NCI-H345 (cell line): Measurements from ENCODE around the gene CRTC3.
"Not testable (repeated sequence)": the region's sequence is repeated elsewhere in the genome, so short reads cannot be mapped to it uniquely, and the experiment has no call there.

Source experiments
- DNase-seq: peaks from one replicate; lab custom pipeline; 2025; lab: John Stamatoyannopoulos, UW

Gene CRTC3

DNA sequence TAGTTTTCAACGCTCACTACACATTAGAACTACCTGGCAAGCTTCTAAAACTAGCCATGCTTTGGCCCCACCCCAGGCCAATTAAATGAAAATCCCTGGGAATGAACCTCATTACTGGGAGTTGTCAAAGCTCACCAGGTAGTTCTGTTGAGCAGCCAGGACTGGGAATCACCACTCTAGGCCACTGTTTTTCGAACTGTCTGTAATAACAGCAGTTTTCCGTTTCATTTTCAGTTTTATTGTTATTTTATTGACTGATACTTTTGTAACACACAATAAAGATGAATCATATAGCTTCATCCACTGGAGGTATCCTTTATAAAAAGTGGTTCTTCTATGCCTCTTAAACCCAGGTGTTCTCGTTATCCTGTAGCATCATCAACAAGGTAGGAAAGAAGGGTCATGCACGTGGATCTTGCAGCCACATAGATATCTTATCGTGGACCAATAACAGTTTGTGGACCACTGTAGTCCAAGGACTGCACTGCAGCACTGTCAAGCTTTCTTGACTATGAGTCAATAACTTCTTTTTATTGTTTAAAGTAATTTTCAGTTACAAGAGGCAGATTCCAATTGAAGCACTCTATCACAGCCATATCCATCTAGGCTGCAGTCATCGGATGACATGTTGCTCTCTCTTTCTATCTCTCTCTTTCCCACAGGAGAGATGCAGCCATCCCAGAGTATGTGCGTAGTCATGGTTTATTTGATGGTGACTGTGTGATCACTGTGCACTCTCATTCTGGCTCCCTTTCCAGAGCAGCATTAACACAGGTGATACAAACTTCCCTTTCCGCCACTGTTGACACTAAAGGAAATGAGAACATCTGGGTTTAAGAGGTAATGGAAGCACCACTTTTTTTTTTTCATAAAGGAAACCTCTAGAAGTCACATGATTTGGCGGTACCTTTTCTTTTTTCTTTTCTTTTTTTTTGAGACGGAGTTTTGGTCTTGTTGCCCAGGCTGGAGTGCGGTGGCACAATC, 148.4 kb downstream of the CRTC3 start:
- DNase-seq = no peak

DNA sequence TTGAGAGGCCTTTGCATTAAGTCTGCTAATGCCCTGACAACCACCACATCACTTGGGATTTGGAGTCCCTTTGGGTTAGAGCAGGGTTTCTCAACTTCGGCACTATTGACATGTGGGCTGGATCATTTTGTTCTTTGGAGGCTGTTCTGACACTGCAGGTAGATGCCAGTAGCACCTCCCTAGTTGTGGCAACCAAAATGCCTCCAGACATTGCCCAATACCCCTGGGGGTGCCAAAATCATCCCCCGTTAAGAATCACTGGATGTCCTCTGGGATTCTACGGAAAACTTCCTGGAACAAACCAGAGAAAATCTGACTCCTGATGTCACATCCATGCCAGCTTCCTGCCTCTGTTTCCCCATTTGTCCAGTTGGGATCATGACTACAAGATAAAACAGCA, 150.2 kb downstream of the CRTC3 start:
- DNase-seq = no peak

DNA sequence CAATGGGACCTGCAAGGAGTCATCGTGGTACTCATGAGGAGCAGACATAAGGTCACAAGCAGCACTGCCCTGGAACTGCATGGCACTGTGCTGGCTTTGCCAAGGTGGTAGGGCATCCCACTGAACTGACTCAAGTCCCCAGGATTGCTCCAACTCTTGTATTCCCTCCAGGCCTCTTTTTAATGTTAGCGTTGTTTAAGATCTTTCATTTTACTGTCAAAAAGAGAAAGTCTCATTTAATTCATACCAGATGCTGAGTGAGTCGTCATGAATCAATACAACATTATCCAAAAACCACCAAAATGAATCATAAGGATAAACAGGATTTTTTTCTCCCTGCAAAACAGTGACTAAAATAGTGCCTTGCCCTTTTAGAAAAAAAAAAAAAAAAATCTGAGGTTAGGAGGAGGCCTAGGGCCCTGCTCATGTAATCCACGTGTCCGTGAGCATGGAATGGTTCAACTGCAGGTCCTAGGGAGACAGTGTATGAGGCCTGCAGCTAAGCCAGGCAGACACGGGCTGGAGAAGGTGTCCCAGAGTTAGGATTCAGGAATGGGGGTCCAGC, 150.7 kb downstream of the CRTC3 start:
- no peak for DNase-seq

DNA sequence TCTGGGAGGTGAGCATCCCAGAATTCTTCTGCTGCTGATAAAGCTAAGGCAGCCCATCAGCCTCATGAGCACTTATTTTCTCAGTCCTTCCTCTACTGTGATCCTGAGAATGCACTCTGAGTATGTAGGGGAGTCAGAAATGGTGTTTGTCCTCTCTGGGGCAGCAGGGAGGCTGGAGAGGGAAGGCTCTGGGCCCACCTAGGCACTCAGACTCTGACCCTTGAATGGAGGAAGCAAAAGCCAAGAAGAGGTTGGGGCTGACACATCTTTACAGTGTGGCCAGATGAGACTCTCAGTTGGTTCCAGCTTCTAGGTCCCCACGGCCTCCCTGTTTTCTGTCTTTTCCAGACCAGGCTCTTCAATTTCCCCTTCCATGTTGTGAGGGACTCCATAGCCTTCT, 151.3 kb downstream of the CRTC3 start:
- no peak for DNase-seq

DNA sequence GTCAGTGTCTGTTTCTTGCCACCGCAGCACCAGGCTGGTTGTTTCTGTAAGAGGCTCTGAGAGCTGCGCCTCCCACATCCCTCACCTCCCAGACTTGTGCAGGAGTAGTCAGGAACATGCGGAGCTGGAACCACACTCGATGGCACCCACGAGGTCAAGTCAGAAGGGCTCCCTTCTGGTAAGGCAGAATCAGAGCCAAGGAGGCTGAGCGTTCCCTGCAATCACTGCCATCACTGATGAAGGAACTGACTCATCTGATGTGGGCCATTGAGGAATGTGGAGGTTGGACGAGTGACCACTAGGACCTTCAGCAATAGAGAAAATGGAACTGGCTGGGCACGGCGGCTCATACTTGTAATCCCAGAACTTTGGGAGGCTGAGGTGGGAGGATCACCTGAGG, 151.8 kb downstream of the CRTC3 start:
- DNase-seq = no peak

DNA sequence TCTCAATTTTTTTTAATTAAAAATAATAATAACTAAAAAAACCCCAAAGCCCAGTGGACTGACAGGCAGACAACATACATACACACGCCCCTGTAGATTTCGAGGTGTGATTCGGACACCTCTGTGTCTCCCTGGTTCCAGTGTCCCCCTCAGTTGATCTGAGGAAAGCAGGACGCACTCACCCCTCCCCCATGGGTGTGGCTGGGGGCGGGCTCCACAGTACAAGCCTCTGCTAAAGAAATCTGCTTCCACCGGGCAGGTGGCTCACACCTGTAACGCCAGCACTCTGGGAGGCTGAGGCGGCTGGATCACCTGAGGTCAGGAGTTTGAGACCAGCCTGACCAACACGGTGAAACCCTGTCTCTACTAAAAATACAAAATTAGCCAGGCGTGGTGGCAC, 153.6 kb downstream of the CRTC3 start:
- DNase-seq = no peak

DNA sequence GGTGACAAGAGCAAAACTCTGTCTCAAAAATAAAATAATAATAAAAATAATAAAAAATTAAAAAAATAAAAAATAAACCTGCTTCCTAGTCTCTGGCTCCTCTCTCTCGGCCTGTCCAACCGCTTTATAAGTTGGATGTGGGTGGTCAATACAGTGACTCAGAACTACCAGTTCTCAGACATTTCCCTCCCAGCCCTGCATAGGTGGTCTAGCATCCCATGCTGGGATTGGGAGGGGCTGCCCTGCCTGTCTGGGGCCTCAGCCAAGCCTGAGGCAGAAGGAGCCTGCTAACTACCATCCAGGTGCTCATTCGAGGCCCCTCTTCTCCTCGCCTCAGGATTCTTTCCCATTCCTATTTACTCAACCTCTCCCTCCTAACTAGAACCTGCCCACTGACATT, 154.2 kb downstream of the CRTC3 start:
- DNase-seq = no peak

DNA sequence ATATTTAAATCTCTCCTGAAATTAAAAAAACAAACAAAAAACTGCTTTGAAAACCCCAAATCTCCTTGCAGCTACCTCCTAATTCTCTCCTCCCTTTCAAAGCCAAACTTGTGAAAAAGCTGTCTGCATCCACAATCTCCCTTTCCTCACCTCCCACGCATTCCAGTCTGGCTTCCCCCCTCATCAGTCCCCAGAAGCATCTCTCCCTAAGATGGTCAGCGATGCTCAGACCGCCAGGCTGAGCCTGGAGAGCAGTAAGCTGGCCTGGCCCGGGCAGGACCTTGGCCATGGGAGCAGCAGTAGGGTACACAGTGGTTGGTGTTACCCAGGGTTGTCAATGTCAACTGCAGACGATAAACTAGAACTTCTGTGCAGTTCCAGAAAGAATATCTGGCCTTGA, 154.6 kb downstream of the CRTC3 start:
- DNase-seq = no peak

DNA sequence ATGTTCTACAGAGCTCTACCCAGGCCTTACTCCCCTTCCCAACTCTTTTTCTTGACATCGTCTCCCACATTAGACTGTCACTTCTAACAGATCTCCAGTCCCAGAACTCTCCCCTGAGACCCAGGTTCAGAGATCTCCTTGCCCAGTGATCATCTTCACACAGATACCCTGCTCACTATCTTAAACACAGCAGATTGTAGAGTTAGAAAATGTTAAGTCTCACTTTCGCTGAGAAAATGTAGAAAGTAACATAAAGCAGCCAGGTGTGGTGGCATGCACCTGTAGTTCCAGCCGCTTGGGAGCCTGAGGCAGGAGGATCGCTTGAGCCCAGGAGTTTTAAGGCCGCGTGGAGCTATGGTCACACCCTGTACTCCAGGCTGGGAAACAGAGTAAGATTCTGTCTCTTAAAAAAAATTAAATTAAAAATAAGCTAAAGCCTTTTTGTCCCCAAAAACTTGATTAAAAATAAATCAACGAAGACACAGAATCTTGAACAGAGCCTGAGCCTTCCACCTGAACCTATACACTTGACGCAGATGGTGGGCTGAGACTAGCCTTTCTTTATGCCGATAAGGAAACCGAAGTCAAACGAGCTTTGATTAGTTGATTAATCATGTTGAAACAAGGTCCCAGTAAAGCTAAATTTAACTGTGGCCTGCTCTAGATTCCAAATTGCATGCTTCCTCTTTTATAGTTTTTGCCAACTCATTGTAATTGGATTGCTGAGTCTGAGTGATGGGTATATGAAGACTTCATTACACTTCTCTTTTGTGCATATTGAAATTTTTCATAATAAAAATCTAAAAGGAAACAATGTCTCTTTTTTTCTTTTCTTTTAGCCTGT, 156.1 kb downstream of the CRTC3 start:
- no peak for DNase-seq

DNA sequence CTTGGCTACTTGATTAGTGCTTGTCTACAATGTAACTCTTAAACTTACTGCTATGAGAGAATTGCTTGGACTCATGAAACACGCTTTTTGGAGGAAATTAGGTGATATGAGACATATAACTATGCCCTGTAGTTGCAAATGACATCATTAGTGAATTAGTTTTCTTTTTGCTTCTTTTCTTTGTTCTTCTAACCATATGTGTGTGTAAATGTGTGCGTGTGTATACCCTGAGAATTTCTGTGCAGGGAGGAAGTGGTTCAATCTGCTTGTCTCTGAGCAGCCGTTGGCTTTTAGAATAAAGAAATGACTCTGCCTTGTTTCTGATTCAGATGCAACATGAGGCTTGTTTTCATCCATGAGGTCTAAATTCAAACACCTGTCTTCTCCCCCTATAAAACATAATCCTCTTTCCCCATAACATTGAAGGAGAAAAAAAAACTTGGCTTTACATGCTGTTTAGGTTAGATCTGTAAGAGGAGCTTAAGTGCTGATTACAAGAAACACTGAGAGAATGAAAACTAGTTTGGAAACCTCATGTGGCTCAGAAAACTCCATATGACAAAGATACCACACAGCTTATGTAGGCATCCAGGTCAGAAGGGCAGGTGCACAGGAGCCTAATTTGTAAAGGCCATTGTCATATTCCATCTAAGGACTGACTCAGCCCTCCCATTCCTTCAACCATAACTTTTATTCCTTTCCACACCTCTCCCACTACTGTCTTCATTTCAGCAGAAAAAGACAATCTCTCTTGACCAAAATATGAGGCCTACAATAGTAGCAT, 156.9 kb downstream of the CRTC3 start:
- no peak for DNase-seq

DNA sequence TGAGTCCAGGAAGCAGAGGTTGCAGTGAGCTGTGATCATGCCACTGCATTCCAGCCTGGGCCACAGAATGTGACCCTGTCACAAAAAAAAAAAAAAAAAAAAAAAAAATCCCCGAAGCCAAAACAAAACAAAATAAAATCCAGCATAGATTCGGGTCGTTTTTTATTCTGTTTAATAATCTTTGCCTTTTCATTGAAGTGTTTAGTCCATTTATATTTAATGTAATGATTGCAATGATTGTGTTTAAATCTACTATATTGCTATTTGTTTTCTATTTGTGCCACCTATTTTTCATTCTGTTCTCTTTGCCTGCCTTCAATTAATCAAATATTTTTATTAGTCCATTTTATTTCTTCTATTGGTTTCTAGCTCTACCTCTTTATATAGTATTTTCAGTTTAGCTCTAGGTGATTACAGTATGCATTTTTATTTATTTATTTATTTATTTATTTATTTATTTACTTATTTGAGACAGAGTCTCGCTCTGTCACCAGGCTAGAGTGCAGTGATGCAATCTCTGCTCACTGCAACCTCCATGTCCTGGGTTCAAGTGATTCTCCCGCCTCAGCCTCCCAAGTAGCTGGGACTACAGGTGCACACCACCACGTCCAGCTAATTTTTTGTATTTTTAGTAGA, 159.7 kb downstream of the CRTC3 start:
- DNase-seq = not testable (repeated sequence)

DNA sequence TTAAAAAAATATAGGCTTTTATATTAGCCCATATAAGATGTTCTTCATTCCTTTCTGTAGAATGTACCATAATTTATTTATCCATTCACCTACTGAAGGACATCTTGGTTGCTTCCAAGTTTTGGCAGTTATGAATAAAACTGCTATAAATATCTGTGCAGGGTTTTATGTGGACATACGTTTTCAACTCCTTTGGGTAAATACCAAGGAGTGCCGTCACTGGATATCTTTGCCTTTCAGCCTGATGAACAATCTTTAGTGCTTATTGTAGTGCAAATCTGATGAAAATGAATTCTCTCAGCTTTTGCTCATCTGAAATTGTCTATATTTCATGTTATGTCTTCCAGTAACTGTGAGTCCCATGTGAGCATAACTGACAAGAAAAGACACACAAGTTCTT, 160.9 kb downstream of the CRTC3 start:
- DNase-seq = no peak

DNA sequence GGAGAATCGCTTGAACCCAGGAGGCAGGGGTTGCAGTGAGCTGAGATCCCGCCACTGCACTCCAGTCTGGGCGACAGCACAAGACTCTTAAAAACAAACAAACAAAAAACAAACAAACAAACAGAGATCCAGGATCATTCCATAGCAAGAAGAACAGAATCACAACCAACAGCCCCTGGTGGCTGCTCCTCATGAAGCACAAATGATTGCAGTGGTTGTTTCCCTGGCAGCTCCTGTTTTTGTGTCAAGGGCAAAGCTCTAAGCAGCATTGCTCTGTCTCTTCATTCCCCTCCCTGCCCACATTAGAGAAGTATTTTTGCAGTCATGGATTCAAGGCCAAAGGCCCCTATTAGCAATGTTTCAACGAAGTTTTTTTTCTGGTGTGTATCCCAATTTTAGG, 161.6 kb downstream of the CRTC3 start:
- DNase-seq = no peak

DNA sequence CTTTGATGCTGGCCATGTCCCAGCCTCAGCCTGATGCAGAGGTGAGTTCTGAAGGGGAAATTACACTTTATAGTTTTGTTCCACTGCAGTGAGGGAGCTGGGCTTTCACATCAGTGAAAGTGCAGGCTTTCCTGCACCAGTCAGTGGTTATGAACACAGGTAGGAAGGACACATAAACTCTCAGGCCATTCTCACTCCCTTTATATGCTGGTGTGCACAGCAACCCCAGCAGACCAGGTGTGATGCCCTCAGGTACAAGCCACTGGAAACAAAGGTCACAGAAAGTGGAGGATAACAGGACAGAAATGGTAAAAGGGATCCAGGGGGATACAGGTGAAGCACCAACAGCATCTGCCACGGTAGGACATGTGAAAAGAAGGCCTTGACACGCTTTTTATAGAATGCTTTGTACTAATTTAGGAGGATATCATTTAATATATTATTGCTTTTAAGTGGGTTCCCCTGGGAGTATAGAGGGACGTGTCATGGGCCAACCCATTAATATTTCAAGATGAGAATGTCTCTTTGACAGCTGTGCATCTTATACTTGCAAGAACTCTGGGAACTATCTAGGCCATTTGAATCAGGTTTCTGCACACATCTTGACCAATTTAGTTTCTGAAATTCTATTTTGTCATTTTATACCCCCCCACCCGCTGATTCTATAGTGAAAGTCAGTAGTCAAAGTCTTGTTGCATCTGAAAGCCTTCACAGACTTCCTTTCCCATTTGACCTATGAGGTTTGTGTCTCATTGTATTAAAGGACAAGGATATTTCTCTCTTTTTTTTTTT, 162.5 kb downstream of the CRTC3 start:
- no peak for DNase-seq
